Stimulated activated CD8-positive, alpha-beta memory T cell treated with anti-CD3 and anti-CD28 coated beads, Interleukin-15, amount 100 ng/mL, for 1 hour (primary cell): ENCODE results near the gene ADGRF4.

Experiments
- DNase-seq: peaks from one replicate; pipeline ENCODE4 v3.0.0-alpha.2; 2020; ENCODE audit warnings: low read depth

ADGRF4 gene

DNA sequence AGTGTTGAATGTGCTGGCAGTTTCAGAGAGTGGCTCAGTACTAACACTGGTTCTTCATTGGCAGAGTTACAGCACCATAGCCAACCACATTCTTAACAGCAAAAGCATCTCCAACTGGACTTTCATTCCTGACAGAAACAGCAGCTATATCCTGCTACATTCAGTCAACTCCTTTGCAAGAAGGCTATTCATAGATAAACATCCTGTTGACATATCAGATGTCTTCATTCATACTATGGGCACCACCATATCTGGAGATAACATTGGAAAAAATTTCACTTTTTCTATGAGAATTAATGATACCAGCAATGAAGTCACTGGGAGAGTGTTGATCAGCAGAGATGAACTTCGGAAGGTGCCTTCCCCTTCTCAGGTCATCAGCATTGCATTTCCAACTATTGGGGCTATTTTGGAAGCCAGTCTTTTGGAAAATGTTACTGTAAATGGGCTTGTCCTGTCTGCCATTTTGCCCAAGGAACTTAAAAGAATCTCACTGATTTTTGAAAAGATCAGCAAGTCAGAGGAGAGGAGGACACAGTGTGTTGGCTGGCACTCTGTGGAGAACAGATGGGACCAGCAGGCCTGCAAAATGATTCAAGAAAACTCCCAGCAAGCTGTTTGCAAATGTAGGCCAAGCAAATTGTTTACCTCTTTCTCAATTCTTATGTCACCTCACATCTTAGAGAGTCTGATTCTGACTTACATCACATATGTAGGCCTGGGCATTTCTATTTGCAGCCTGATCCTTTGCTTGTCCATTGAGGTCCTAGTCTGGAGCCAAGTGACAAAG, 17.0 kb upstream of the ADGRF4 start:
- no peak for DNase-seq

GRCh38 chr6:47686411-47686810, 12.0 kb upstream of the ADGRF4 start:
- DNase-seq = no peak

DNA sequence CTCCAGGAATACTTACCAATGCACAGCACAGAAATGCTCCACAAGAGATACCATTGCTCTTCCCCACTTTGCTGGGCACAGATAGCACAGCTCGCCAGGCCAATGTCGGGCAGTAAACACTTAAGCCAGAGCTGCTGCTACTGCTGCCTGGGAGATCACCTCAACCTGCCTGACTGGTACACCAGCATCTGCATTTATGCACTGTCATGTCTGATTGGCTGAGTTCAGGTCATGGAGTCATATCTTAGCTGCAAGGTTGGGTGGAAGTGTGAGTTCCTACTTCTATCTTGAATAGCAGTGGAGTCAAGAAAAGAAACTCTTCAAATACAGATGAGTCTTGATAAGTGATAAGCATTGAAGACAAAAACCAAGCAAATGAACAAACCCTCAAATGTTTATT, 10.9 kb upstream of the ADGRF4 start:
- DNase-seq = no peak

DNA sequence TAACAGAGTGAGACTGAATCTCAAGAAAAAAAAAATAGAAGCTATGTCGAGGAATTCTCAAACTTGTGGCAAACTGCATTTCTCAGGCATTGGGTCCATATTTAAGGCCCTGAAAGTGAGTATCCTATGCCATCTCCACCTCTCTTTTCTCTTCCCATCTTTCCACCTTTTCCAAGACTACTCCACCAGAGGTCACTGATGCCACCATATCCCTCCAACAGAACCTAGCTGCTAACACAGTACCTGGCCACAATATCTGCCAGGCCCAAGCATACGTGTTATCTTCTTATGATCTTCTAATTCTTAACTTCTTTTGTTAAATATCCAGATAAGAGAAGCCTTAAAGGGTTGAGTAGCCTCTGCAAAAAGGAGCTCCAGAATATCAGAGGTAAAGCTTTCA, 8.2 kb upstream of the ADGRF4 start:
- DNase-seq = no peak

DNA sequence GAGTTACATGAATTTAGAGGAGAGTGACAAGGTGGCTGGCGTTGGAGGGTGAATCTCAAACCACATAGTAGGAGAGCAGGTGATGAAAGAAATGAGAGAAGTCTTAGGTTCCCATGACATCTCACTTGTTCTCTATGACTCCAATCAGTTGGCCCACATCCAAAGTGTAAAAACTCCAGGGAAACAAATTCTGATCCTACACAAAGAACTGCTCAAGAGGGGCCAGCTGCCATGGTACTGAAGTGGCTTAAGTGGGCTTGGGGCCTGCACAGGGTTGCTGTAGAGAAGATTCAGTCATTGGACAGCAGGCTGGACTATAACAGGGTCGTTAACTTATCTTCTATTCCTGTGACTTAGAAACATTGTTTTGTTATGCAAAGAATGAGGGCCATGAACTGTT, 7.6 kb upstream of the ADGRF4 start:
- DNase-seq = no peak

DNA sequence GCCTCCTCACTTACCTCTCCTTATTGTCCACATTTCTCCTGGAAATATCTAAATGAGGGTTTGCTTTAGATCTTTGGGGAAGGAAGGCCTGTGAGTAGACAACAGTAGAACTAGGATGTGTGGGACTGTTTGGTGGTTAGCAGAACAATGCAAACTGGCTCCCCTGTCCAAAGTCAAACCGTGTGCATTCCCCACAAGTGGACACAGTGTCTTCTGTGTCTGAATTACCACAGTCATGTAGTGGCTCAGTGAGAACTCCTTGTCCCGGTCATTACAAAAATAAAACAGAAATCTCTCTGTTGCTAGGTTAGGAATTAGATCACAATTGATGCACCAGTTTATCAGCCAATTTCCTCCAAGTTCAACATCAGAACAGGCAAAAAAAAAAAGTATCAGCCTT, 455 bp upstream of the ADGRF4 start:
- DNase-seq = no peak

DNA sequence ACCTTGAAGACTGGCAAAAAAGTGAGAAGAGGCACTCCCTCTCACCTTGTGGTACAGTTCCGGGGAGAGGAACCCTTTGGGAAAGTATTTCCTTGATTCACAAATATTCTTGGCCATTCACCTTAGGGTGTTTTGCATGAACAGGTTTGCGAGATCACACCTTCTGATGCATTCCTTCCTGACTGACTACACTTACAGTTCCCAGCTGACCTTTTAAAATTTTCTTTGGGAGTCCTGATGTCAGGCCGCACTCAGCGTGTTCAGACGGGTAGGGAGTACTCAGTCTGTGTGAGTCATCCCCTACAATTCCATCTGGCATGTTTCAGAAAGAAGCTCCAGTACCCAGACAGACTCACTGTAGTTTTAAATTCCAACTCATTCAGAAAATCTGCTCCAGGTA, 1.7 kb downstream of the ADGRF4 start:
- DNase-seq = no peak

- no peak for DNase-seq
These were observed 2.2 kb downstream of the ADGRF4 start for GRCh38 chr6:47700596-47700995.

DNA sequence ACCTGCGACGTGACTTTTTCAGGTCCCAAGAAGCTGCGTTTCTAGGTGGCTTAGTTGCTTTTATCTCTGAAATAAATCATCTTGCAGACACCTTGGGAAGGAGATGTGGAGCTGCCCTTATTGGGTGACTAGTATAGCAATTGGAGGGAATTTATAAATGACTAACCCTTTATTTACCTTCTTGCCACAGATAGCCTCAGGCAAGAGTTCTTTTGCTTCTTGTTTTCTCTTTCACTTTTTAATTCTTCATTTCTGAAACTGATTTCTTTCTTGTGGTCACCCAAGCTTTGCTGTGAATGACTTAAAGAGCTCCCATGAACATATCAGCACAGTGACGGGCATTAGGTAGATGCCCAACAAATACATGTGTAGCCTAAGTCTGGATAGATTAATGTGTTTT, 3.0 kb downstream of the ADGRF4 start:
- DNase-seq = no peak

GRCh38 chr6:47709160-47709559, 10.8 kb downstream of the ADGRF4 start:
- no peak for DNase-seq

GRCh38 chr6:47710295-47710694, 11.9 kb downstream of the ADGRF4 start:
- DNase-seq = no peak

DNA sequence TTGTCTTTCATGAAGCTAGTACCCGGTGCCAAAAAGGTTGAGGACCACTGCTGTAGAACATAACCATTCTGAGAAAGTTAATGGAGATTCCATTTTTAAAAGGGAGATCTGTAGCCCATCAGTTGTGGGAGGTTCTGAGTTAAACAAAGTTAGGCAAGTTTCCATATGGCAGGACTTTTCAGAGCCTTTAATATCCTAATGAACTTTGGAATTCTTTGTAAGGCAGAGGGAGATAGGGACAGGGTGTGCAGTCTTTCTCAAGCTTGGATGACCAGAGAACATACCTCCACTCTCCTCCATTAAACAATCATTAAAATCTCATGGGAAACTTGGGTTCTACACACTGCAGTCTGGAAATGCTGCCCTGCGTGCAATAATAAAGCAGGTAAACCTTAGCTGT, 14.8 kb downstream of the ADGRF4 start:
- no peak for DNase-seq

DNA sequence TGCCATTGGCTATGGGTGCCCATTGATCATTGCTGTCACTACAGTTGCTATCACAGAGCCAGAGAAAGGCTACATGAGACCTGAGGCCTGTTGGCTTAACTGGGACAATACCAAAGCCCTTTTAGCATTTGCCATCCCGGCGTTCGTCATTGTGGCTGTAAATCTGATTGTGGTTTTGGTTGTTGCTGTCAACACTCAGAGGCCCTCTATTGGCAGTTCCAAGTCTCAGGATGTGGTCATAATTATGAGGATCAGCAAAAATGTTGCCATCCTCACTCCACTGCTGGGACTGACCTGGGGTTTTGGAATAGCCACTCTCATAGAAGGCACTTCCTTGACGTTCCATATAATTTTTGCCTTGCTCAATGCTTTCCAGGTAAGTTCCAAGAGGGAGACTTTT, 16.4 kb downstream of the ADGRF4 start:
- DNase-seq = no peak

- no peak for DNase-seq
These were observed 17.4 kb downstream of the ADGRF4 start for GRCh38 chr6:47715782-47716181.

GRCh38 chr6:47716207-47716606, 17.8 kb downstream of the ADGRF4 start:
- no peak for DNase-seq

GRCh38 chr6:47718571-47718970, 20.2 kb downstream of the ADGRF4 start:
- no peak for DNase-seq

GRCh38 chr6:47721189-47721588, 22.8 kb downstream of the ADGRF4 start:
- no peak for DNase-seq

GRCh38 chr6:47722194-47722593, 23.8 kb downstream of the ADGRF4 start:
- no peak for DNase-seq

- DNase-seq = no peak
These were observed 25.9 kb downstream of the ADGRF4 start for GRCh38 chr6:47724300-47724699.

DNA sequence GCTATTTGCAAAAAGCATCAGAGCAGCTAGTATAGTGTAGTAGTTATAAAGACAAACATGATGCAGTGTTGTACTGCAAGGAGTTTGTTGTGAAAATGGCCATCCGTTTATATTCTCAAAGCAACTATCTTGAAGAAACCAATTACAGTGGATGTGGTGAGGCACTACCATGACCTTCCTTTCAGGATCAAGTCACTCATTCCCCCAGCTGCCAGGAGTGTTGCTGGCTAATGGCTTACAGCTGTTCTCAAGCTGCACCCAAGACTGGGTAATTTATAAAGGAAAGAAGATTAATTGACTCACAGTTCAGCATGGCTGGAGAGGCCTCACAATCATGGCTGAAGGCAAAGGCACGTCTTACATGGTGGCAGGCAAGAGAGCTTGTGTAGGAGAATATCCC, 29.0 kb downstream of the ADGRF4 start:
- DNase-seq = no peak

DNA sequence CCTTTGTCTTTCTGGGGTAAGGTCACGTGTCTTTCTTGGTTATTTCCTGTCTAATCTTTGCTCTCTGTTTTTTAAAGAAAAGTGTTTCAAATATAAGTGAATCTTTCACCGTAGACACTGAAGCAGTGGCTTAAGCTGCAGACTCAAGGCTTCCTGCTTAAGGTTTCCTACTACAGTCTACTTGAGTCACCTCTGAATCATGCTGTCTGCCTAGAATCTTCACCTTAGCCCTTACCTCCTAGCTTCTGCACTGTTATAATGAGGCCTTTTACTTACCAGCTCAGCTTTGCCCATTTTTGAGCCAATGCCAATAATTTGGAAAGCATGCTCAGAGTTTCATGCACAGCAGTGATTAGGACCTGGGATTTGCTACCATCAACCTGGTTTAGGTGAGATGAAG, 30.6 kb downstream of the ADGRF4 start:
- DNase-seq = no peak

- DNase-seq = no peak
These were observed 31.1 kb downstream of the ADGRF4 start for GRCh38 chr6:47729457-47729856.

GRCh38 chr6:47733879-47734558, 35.6 kb downstream of the ADGRF4 start:
- no peak for DNase-seq
